HG02571 (cell line): ENCODE results near the gene SEL1L3.

Experiments
- ATAC-seq: cut with Tn5 transposase; IDR thresholded peaks from one replicate; pipeline ENCODE4 v1.9.1; 2021; ENCODE audit warnings: mild to moderate bottlenecking, moderate library complexity; ENCODE audit not compliant: unreplicated experiment

The SEL1L3 gene

GRCh38 chr4:25857403-25857802 is 5.4 kb downstream of the SEL1L3 start:
- ATAC-seq, result no peak

- ATAC-seq, result no peak
Observed at GRCh38 chr4:25856756-25857155, 6.0 kb downstream of the SEL1L3 start.

GRCh38 chr4:25852103-25852502 is 10.7 kb downstream of the SEL1L3 start:
- no peak for ATAC-seq

- no peak for ATAC-seq
Observed at GRCh38 chr4:25847329-25847728, 15.5 kb downstream of the SEL1L3 start.

GRCh38 chr4:25845841-25846653 is 16.7 kb downstream of the SEL1L3 start:
- no peak for ATAC-seq

- no peak for ATAC-seq
Observed at GRCh38 chr4:25844961-25845712, 17.7 kb downstream of the SEL1L3 start.

- ATAC-seq, result no peak
Observed at GRCh38 chr4:25843340-25844097, 19.3 kb downstream of the SEL1L3 start.

- peak; percentile 55 for ATAC-seq
Observed at GRCh38 chr4:25842229-25842845, 20.5 kb downstream of the SEL1L3 start.

- no peak for ATAC-seq
Observed at GRCh38 chr4:25839687-25840086, 23.1 kb downstream of the SEL1L3 start.

- no peak for ATAC-seq
Observed at GRCh38 chr4:25839233-25839632, 23.6 kb downstream of the SEL1L3 start.

GRCh38 chr4:25838526-25838925 is 24.3 kb downstream of the SEL1L3 start:
- ATAC-seq, result no peak

- ATAC-seq, result no peak
Observed at GRCh38 chr4:25837107-25837506, 25.7 kb downstream of the SEL1L3 start.

- ATAC-seq, result no peak
Observed at GRCh38 chr4:25835384-25835783, 27.4 kb downstream of the SEL1L3 start.

GRCh38 chr4:25834411-25835107 is 28.2 kb downstream of the SEL1L3 start:
- ATAC-seq, result no peak

GRCh38 chr4:25830548-25830947 is 32.2 kb downstream of the SEL1L3 start:
- ATAC-seq, result no peak

- no peak for ATAC-seq
Observed at GRCh38 chr4:25827897-25828296, 34.9 kb downstream of the SEL1L3 start.

- ATAC-seq, result no peak
Observed at GRCh38 chr4:25827373-25827772, 35.4 kb downstream of the SEL1L3 start.

- ATAC-seq, result no peak
Observed at GRCh38 chr4:25826074-25826752, 36.6 kb downstream of the SEL1L3 start.

- no peak for ATAC-seq
Observed at GRCh38 chr4:25823632-25824031, 39.2 kb downstream of the SEL1L3 start.

- no peak for ATAC-seq
Observed at GRCh38 chr4:25821899-25822298, 40.9 kb downstream of the SEL1L3 start.
